RWPE1 (cell line): ENCODE results near the gene SMIM29.

Experiments used
- CTCF ChIA-PET: fragments of 350-600 bp; sonication (Branson Sonifier 250); formaldehyde crosslinking; extraction: SDS; loops from one replicate; lab custom pipeline; 2021; lab: Yijun Ruan, JAX
- POLR2A ChIA-PET: fragments of 400-600 bp; formaldehyde crosslinking; extraction: SDS; loops from one replicate; lab custom pipeline; 2020; ENCODE audit warnings: antibody characterized with exemption; ENCODE audit not compliant: low non-redundant PET; lab: Yijun Ruan, JAX
- DNase-seq: peaks from one replicate; pipeline ENCODE4 v3.0.0; 2012; ENCODE audit warnings: low spot score
- H3K27ac ChIP-seq: fragments of 450-650 bp; 2 replicates; pipeline ENCODE4 v1.5.1; 2017
- CTCF ChIP-seq: fragments of 450-650 bp; conservative IDR thresholded peaks from 2 replicates; pipeline ENCODE4 v1.5.1; 2017; ENCODE audit warnings: low read depth, mild to moderate bottlenecking

SMIM29 gene

GRCh38 chr6:34201455-34202107 is 47.2 kb downstream of the SMIM29 start:
- no peak for TF ChIP-seq CTCF
- ChIA-PET CTCF (interaction anchor here (0.5 to 1.2 kb wide), 3 partner anchors 109 to 350 kb away, joined by 4 to 7 read pairs (median 4); no protein-coding TSS in a partner anchor), POLR2A (no interaction called here)
- no peak overlapping the region for H3K27ac ChIP-seq
- no peak for DNase-seq

- ChIA-PET CTCF (no interaction called here), POLR2A (no interaction called here)
- TF ChIP-seq CTCF = no peak
- no peak for DNase-seq
- H3K27ac ChIP-seq = no peak overlapping the region
Observed at GRCh38 chr6:34200340-34200971, 48.4 kb downstream of the SMIM29 start.

GRCh38 chr6:34196833-34197195 is 52.0 kb downstream of the SMIM29 start:
- ChIA-PET CTCF (interaction anchor here (0.5 to 2.5 kb wide), 10 partner anchors 15 to 218 kb away, joined by 3 to 22 read pairs (median 4); partner anchors contain the start of gene HMGA1), POLR2A (no interaction called here)
- no peak for TF ChIP-seq CTCF
- DNase-seq = no peak
- no peak overlapping the region for H3K27ac ChIP-seq
